ENCODE measurements around the gene CIRBP. TPM values are rescaled to one million over a fixed set of nuclear protein-coding genes. Genes with fewer than 3 reads are reported as not detected.

CIRBP gene
- total RNA-seq, 1 experiment from 2014 or later: 136 TPM

GRCh38 chr19:1234955-1235380 lies 34.2 kb upstream of the CIRBP start:
- Histone ChIP-seq H3K9me2 (replicated peaks; ENCODE audit: low read length) (no peaks in the 10 kb centered on the region), H3K27me3 (ENCODE audit: low read length) (no peaks in the 10 kb centered on the region), H3K36me3 (ENCODE audit: low read depth, low read length) (no peaks in the 10 kb centered on the region), H3F3A (ENCODE audit: low read length, unreplicated experiment) (no peaks in the 10 kb centered on the region), H4K20me1 (ENCODE audit: low read length) (no peaks in the 10 kb centered on the region), H3K79me2 (ENCODE audit: low read length) (no peaks in the 10 kb centered on the region), H3K4me2 (ENCODE audit: low read length) (no peak overlapping the region), H3K9me3 (ENCODE audit: low read length) (no peaks in the 10 kb centered on the region), H2AFZ (ENCODE audit: low read length) (no peak overlapping the region), H3K4me3 (ENCODE audit: low read length) (no peak overlapping the region), H3K4me1 (ENCODE audit: insufficient read depth, low read length) (peaks cover 11% of the 10 kb centered on the region), H3K9ac (ENCODE audit: low read length) (no peak overlapping the region), H3K27ac (ENCODE audit: low read length) (no peak overlapping the region)
- POLR2A ChIA-PET (ENCODE audit: unreplicated experiment): no interaction called here
- CTCF ChIA-PET: no interaction called here
- no TSS peak for BruUV-seq (replicated peaks)
- TF ChIP-seq EZH2phosphoT487 (IDR thresholded peaks at IDR 0.05; ENCODE audit: borderline replicate concordance, low read length) (no peak), EZH2 (IDR thresholded peaks at IDR 0.05; ENCODE audit: low read length, unreplicated experiment) (no peak), CTCF (conservative IDR thresholded peaks at IDR 0.05; ENCODE audit: low read depth, low read length) (no peak)
- ATAC-seq (no peak), DNase-seq (no peak)
- intact Hi-C loops (cut with micrococcal nuclease): no loop called here

- no TSS peak for BruUV-seq (replicated peaks)
- peak overlapping the region; percentile 62 for H3K4me3 ChIP-seq (ENCODE audit: low read length)
- peak overlapping the region; percentile 84 for H3K4me2 ChIP-seq (ENCODE audit: low read length)
- no peaks in the 10 kb centered on the region for H3K9me3 ChIP-seq (ENCODE audit: low read length)
- H3K4me1 ChIP-seq (ENCODE audit: insufficient read depth, low read length): peaks cover 11% of the 10 kb centered on the region
- 0 out of 2 replicates have a peak overlapping the region, but pooled peaks have one; percentile 34 for H2AFZ ChIP-seq (ENCODE audit: low read length)
- H3F3A ChIP-seq (ENCODE audit: low read length, unreplicated experiment): no peaks in the 10 kb centered on the region
- no peak overlapping the region for H3K9ac ChIP-seq (ENCODE audit: low read length)
- no peaks in the 10 kb centered on the region for H4K20me1 ChIP-seq (ENCODE audit: low read length)
- no peaks in the 10 kb centered on the region for H3K36me3 ChIP-seq (ENCODE audit: low read depth, low read length)
- ChIA-PET CTCF (no interaction called here), POLR2A (ENCODE audit: unreplicated experiment) (no interaction called here)
- peaks cover under 1% of the 10 kb centered on the region; the same call in 1 of the 2 replicates for H3K79me2 ChIP-seq (ENCODE audit: low read length)
- ATAC-seq: peak; percentile 39
- H3K27ac ChIP-seq (ENCODE audit: low read length): no peak overlapping the region
- H3K27me3 ChIP-seq (ENCODE audit: low read length): no peaks in the 10 kb centered on the region
- TF ChIP-seq EZH2 (IDR thresholded peaks at IDR 0.05; ENCODE audit: low read length, unreplicated experiment) (no peak), EZH2phosphoT487 (IDR thresholded peaks at IDR 0.05; ENCODE audit: borderline replicate concordance, low read length) (no peak), CTCF (conservative IDR thresholded peaks at IDR 0.05; ENCODE audit: low read depth, low read length) (no peak)
- no peaks in the 10 kb centered on the region for H3K9me2 ChIP-seq (replicated peaks; ENCODE audit: low read length)
- intact Hi-C loops (cut with micrococcal nuclease): no loop called here
- peak; percentile 45 for DNase-seq
Observed at GRCh38 chr19:1235625-1236538, 33.2 kb upstream of the CIRBP start.

GRCh38 chr19:1236576-1236975 lies 32.6 kb upstream of the CIRBP start:
- ChIA-PET POLR2A (ENCODE audit: unreplicated experiment) (no interaction called here), CTCF (no interaction called here)
- H3K9me3 ChIP-seq (ENCODE audit: low read length): no peaks in the 10 kb centered on the region
- no peaks in the 10 kb centered on the region for H3K9me2 ChIP-seq (replicated peaks; ENCODE audit: low read length)
- no peaks in the 10 kb centered on the region for H3F3A ChIP-seq (ENCODE audit: low read length, unreplicated experiment)
- peaks cover 8% of the 10 kb centered on the region; the same call in 1 of the 2 replicates for H3K79me2 ChIP-seq (ENCODE audit: low read length)
- peak overlapping the region; percentile 93 for H3K4me2 ChIP-seq (ENCODE audit: low read length)
- H3K4me3 ChIP-seq (ENCODE audit: low read length): peak overlapping the region; percentile 81
- ATAC-seq (no peak), DNase-seq (no peak)
- 0 out of 2 replicates have a peak overlapping the region, but pooled peaks have one; percentile 34 for H2AFZ ChIP-seq (ENCODE audit: low read length)
- no peak for TF ChIP-seq EZH2phosphoT487 (IDR thresholded peaks at IDR 0.05; ENCODE audit: borderline replicate concordance, low read length)
- no peak for TF ChIP-seq EZH2 (IDR thresholded peaks at IDR 0.05; ENCODE audit: low read length, unreplicated experiment)
- TF ChIP-seq CTCF (conservative IDR thresholded peaks at IDR 0.05; ENCODE audit: low read depth, low read length): no peak
- no TSS peak for BruUV-seq (replicated peaks)
- H4K20me1 ChIP-seq (ENCODE audit: low read length): no peaks in the 10 kb centered on the region
- H3K36me3 ChIP-seq (ENCODE audit: low read depth, low read length): no peaks in the 10 kb centered on the region
- intact Hi-C loops (cut with micrococcal nuclease): no loop called here
- H3K9ac ChIP-seq (ENCODE audit: low read length): no peak overlapping the region
- peaks cover 16% of the 10 kb centered on the region for H3K4me1 ChIP-seq (ENCODE audit: insufficient read depth, low read length)
- no peak overlapping the region for H3K27ac ChIP-seq (ENCODE audit: low read length)
- H3K27me3 ChIP-seq (ENCODE audit: low read length): no peaks in the 10 kb centered on the region
